HFF-Myc (cell line): ENCODE results near the gene RYR2.

Experiments
- DNase-seq: peaks from one replicate; pipeline ENCODE4 v3.0.0-alpha.2; 2011; ENCODE audit warnings: low read depth; ENCODE audit errors: extremely low read depth
- H3K4me3 ChIP-seq: replicated peaks from 2 replicates; pipeline ENCODE4 v1.5.1; 2011; ENCODE audit warnings: low read depth, mild to moderate bottlenecking, control low read depth, low read length
- TF ChIP-seq, protein P1 (sequence below): IDR thresholded peaks from 2 replicates; pipeline ENCODE4 v1.5.1; 2012; ENCODE audit warnings: mild to moderate bottlenecking, low read depth, low read length, control low read depth; ENCODE audit errors: missing control alignments

The RYR2 gene

DNA sequence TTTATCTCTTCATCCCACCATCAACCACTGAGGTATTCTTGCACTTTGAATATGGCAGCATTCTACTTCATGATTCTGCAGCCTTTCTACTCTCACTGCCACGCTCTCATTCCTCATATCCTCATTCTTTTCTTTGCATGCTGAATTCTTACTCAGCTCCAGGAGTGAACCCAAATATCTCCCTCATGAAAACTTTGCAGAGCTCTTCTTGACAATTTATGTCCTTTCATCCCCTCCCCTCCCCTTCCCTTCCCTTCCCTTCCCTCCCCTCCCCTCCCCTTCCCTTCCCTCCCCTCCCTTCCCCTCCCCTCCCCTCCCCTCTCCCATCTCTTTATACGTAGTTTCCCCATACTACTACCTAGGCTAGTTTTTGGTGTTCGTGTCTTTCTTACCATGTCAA is 363.9 kb downstream of the RYR2 start:
- TF ChIP-seq, protein P1, sequence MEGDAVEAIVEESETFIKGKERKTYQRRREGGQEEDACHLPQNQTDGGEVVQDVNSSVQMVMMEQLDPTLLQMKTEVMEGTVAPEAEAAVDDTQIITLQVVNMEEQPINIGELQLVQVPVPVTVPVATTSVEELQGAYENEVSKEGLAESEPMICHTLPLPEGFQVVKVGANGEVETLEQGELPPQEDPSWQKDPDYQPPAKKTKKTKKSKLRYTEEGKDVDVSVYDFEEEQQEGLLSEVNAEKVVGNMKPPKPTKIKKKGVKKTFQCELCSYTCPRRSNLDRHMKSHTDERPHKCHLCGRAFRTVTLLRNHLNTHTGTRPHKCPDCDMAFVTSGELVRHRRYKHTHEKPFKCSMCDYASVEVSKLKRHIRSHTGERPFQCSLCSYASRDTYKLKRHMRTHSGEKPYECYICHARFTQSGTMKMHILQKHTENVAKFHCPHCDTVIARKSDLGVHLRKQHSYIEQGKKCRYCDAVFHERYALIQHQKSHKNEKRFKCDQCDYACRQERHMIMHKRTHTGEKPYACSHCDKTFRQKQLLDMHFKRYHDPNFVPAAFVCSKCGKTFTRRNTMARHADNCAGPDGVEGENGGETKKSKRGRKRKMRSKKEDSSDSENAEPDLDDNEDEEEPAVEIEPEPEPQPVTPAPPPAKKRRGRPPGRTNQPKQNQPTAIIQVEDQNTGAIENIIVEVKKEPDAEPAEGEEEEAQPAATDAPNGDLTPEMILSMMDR: no peak
- DNase-seq: no peak

DNA sequence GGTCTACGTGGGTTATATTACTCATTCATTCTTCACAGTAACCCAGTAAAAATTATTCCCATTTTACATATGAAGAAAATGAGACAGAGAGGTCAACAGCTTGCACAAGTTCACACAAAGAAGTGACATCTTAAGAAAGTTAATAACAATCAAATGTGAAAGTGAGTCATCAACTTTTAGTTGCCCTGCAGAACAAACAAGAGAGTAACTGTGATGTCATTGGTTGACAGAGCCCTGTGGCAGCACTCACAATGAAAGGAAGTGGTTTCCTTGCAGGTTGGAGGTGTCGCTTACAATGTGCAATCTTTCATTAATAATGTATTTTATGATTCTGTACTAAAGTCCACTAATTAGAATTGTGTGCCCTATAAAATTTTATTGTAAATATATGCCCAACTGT is 369.6 kb downstream of the RYR2 start:
- TF ChIP-seq, protein P1: no peak
- no peak overlapping the region for H3K4me3 ChIP-seq
- no peak for DNase-seq

More for the DNA sequence above, 363.9 kb downstream of the RYR2 start:
- H3K4me3 ChIP-seq: no peak overlapping the region

DNA sequence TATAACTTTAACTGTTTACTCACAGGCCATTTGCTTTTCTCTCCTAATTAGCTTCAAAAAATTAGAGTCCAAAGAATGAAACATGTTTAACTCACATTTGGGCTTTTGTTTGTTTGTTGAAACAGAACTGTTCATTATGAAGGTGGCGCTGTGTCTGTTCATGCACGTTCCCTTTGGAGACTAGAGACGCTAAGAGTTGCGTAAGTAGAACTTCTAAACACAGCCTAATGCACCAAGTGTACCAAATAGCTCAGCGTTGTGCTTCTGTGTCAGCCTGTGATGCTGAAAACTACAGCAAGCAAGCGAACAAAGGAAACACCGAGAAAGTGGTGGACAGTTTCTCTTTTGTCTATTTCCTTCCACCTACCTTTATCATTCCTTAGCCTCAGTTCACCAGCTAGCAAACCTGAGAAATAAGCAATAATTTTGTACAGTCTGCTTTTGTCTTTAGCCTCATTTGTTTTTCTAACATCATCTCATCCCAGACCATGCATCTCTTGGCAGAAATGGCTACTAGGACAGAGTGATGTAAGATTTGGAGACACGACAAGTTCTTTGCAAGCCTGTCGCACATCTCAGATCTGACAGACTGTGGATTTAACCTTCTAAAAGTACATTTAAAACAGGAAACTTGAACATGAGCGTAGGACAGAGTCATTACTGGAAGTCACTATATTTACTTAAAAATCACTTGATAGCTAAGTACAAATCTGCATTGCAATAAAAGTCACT is 375.1 kb downstream of the RYR2 start:
- TF ChIP-seq, protein P1: no peak
- no peak for DNase-seq
- no peak overlapping the region for H3K4me3 ChIP-seq

DNA sequence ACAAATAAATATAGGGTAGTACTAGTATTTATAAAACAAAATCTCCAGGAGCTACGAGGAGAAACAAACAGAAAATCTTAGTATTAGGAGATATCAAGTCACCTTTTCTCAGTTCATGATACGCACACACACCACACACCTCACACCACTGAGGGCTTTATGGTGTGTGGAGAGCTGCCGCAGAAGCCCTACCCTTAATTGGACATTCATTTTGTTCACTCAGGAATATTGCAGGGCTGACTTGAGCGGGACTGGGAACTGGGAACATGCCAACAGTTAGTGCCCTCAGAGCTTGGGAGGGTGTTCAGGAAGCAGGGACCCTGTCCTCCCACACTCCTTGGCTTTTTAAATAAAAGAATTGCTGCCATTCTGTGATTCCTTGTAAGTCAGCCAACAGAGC is 386.8 kb downstream of the RYR2 start:
- TF ChIP-seq, protein P1: no peak
- DNase-seq: no peak
- H3K4me3 ChIP-seq: no peak overlapping the region

DNA sequence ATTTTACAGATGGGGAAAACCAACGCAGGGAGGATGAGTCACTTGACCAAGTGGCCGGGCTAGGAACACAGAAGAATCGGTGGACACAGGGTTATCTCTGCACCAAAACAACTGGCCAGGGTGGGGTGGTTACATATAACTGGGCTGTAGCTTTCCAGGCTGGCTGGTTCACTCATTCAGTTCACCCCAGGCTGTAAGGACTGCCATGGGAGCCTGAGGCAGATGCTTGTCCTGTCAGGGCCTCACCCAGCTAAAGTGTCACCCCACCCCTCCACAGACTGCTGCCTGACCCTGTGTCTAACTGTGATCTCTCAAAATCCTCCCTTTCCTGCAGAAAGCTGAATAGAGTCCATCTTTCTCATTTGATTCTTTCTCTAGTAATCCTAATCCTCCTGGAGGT is 387.3 kb downstream of the RYR2 start:
- H3K4me3 ChIP-seq: no peak overlapping the region
- no peak for DNase-seq
- TF ChIP-seq, protein P1: no peak

DNA sequence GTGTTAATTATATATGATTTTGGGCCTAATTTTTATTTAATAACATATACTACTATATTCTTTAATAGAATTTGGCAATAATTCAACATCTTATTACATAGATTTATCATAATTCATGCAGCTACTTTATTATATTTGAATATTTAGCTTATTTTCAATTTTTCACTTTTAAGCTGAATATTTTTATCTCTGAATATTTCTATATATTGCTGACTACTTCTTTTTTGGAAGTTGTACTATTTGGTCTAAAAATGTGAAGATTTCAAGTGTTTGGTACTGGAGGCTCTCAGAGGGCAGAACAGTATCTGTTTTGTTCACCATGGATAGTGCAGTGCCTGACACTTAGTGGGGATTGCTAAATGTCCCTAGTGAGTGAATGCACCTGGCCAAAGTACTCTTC is 389.5 kb downstream of the RYR2 start:
- no peak overlapping the region for H3K4me3 ChIP-seq
- no peak for DNase-seq
- TF ChIP-seq, protein P1: no peak

DNA sequence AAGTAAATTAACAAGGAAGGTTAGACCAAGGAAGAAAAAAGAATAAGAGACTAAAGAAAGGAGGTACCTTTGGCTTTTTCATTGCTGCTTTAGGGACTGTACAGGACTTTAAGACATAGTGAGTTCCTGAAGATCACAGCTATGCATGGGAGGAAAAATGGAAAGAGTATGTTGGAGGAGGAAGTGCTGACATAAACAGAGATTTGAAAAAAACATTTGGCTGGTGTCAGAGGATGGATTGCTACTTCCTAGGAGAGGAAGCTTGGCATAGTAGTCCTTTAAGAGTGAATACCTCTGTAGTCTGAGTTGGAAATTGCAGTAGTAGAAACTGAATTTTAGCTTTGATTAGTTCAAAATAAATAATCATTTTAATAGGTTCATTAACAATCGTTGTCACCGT is 398.4 kb downstream of the RYR2 start:
- no peak overlapping the region for H3K4me3 ChIP-seq
- no peak for DNase-seq
- TF ChIP-seq, protein P1: no peak
